ENCODE data around the gene PIK3IP1.

The PIK3IP1 gene

GRCh38 chr22:31278151-31278621, 14.1 kb downstream of the PIK3IP1 start:
- no peak for TF ChIP-seq ZFX (IDR thresholded peaks at IDR 0.05; ENCODE audit: borderline replicate concordance)
- TF ChIP-seq CTCF (IDR thresholded peaks at IDR 0.05): no peak
- H3K27ac ChIP-seq: peak overlapping the region; percentile 33

- peak overlapping the region; percentile 33 for H3K27ac ChIP-seq
- TF ChIP-seq CTCF (IDR thresholded peaks at IDR 0.05) (no peak), ZFX (IDR thresholded peaks at IDR 0.05; ENCODE audit: borderline replicate concordance) (no peak)
Observed at GRCh38 chr22:31277741-31278140, 14.5 kb downstream of the PIK3IP1 start.

- no peak overlapping the region; the same call in 1 of the 2 replicates for H3K27ac ChIP-seq
- TF ChIP-seq ZFX (IDR thresholded peaks at IDR 0.05; ENCODE audit: borderline replicate concordance): no peak
- no peak for TF ChIP-seq CTCF (IDR thresholded peaks at IDR 0.05)
Observed at GRCh38 chr22:31276426-31277167, 15.7 kb downstream of the PIK3IP1 start.

GRCh38 chr22:31275576-31275975, 16.7 kb downstream of the PIK3IP1 start:
- H3K27ac ChIP-seq: peak overlapping the region; percentile 13
- TF ChIP-seq ZFX (IDR thresholded peaks at IDR 0.05; ENCODE audit: borderline replicate concordance): no peak
- TF ChIP-seq CTCF (IDR thresholded peaks at IDR 0.05): no peak

- H3K27ac ChIP-seq: peak overlapping the region; percentile 13
- TF ChIP-seq CTCF (IDR thresholded peaks at IDR 0.05): no peak
- no peak for TF ChIP-seq ZFX (IDR thresholded peaks at IDR 0.05; ENCODE audit: borderline replicate concordance)
Observed at GRCh38 chr22:31275018-31275417, 17.3 kb downstream of the PIK3IP1 start.

- TF ChIP-seq CTCF (IDR thresholded peaks at IDR 0.05) (no peak), ZFX (IDR thresholded peaks at IDR 0.05; ENCODE audit: borderline replicate concordance) (no peak)
- H3K27ac ChIP-seq: peak overlapping the region; percentile 32; the same call in 1 of the 2 replicates
Observed at GRCh38 chr22:31274017-31274416, 18.3 kb downstream of the PIK3IP1 start.

All from 22Rv1 (cell line).